Right lobe of liver (tissue), 4 donors: ENCODE results near the gene GOLGA1.

Experiments
- POLR2A ChIP-seq: fragments of 450-650 bp; IDR thresholded peaks from one replicate; pipeline ENCODE4 v1.6.1; 2017; ENCODE audit warnings: antibody characterized with exemption, mild to moderate bottlenecking
- TF ChIP-seq, protein P1 (sequence below), 4 donors: fragments of 200-600 bp in 3 of 4; fragments of 450-650 bp in 1 of 4; IDR thresholded peaks; one replicate each; pipeline versions ENCODE4 v1.5.1 to v1.8.0; 2016 to 2022; ENCODE audit warnings: antibody characterized with exemption in 4 of 4, mild to moderate bottlenecking in 2 of 4
- donor health status: DM: no; HTN: no; CAD: no.
- donor health status: DM: no; HTN: no; CAD: no.
- donor health status: DM: no; HTN: yes; CAD: no.

DNA sequence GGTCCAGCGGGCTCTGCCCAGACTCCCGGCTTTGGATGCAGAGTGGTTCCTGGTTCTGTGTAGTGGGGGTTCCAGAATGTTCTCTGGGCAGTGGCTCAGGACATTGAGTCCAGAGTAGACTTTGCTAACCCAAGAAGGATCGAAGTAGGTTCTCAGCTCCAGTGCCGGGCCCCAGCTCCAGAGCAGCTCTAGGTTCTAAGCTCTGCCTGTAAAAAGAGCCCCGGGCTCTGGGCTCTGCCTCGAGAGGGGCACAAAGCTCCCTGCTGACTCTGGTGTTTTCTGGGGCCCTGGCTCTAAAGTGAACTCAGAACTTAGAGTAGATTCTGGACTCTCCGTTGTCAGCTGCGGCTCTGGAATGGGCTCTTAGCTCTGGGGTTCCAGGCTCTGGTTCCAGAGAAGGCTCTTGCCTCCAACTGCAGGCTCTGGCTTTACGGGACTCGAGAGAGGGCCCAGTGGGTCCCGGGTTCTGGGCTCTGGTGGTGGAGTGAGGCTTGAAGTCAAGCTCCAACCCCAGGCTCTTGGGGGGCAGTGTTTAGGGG, 87.2 kb downstream of the GOLGA1 start:
- TF ChIP-seq, protein P1, sequence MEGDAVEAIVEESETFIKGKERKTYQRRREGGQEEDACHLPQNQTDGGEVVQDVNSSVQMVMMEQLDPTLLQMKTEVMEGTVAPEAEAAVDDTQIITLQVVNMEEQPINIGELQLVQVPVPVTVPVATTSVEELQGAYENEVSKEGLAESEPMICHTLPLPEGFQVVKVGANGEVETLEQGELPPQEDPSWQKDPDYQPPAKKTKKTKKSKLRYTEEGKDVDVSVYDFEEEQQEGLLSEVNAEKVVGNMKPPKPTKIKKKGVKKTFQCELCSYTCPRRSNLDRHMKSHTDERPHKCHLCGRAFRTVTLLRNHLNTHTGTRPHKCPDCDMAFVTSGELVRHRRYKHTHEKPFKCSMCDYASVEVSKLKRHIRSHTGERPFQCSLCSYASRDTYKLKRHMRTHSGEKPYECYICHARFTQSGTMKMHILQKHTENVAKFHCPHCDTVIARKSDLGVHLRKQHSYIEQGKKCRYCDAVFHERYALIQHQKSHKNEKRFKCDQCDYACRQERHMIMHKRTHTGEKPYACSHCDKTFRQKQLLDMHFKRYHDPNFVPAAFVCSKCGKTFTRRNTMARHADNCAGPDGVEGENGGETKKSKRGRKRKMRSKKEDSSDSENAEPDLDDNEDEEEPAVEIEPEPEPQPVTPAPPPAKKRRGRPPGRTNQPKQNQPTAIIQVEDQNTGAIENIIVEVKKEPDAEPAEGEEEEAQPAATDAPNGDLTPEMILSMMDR (IDR thresholded peaks at IDR 0.05) = no peak
- no peak for TF ChIP-seq POLR2A
